Activated CD4-positive, alpha-beta T cell treated with anti-CD3 and anti-CD28 coated beads for 24 hours (primary cell): ENCODE data around the gene TBC1D1.

Source experiments
- DNase-seq, 2 donors: peaks; one replicate each; pipeline ENCODE4 v3.0.0-alpha.2; 2020; ENCODE audit warnings: low read depth in 2 of 2

Gene TBC1D1

DNA sequence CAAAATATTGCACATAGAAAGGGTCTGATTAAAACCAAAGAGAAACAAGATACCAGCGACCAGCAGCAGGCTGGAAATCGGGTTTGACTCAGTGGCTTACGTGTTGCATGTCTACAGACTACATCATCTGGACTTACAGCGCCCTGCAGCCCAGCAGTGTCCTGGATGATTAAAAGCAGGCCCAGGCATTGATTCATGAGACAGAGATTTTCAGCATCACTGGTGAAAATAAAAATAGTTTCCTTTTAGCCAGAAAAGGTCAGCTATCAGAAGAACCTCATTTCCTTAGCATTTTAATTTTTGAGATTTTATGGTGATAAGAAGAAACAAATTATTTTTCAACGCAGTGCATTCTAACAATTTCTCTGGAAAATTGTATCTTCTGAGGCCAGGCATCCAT, 259.9 kb downstream of the TBC1D1 start:
- DNase-seq = no peak

DNA sequence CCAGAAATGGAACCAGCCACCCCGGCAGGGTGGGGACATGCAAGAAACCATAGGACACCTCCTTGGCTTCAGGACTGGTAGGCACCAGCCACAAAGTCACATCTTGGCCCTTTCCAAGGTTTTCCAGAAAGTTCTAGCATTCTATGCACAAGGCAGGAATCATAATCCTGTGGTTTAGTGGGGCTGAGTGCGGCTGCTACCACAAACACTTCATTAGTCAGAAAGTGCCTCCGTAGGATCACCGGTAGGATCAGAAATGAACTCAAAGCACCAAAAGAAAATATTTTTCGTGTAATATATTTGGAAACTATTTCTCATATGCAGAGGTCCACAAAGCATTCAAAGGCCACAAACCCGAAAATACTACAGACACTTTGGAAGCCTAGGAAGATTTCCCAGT, 261.0 kb downstream of the TBC1D1 start:
- no peak for DNase-seq

DNA sequence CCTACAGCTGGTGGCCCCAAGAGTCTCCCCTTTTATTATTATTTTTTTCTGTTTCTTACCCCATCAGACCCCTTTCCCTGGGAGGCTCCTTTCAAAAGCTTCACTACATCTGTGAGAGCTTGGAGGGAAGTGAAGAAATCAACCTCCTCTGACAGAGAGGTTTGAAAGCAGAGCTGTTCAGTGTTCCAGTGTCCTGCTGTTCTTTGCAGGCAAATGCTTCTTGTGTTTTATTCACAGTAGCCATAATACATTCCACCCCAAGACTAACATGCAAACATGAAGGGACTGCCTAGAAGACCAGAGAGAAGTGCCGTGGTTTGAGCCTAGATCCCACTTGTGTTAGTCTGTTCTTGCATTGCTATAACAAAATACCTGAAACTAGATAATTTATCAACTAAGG, 261.4 kb downstream of the TBC1D1 start:
- DNase-seq = no peak

GRCh38 chr4:38152721-38153386, 262.0 kb downstream of the TBC1D1 start:
- DNase-seq = no peak

GRCh38 chr4:38153387-38153760, 262.5 kb downstream of the TBC1D1 start:
- no peak for DNase-seq

GRCh38 chr4:38154252-38154651, 263.4 kb downstream of the TBC1D1 start:
- DNase-seq = no peak

DNA sequence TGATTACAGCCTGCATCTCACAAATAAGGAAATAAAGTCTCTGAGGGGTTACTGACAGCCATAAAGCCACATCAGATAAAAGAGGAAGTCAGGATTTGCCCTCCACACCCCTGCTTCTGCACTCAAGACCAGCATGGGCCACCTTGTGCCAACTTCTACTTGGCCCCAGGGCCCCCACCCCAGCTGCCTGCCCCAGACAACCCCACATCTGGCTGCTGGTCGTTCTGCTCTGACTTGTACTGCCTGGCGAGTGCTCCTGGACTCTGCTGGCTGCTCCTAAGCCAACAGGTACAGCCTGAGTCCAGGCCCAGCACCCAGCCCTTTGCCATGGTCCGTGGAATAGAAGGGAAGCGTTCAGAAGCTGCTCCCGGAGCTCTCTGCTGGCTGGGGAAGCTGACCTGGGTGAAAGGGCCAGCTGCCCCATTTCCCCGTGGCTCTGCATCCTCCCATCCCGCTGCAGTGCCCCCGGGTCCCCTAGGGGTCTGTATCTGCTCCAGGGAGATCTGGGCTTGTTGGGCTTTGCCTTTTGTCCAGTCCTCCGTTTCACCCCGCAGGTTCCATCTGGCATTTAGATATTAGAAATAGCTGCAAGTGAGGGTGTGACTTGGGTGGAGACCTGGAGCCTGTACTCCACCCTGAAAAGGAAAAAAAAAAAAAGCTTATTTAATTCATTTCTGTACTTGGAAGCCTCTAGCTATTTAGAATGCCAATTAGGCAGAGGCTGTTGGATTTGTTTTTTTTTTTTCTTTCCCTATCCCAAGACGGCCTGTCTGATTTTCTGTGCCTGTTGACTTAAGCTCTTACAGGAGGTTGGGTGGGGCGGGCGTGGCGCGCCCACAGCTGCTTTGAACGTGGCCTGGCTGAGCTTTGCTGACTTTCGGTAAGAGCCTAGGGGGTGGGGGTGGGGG, 264.1 kb downstream of the TBC1D1 start:
- no peak for DNase-seq

- DNase-seq = no peak
Measured at GRCh38 chr4:38155589-38156294, 264.9 kb downstream of the TBC1D1 start.

GRCh38 chr4:38157592-38157991, 266.7 kb downstream of the TBC1D1 start:
- DNase-seq = no peak

DNA sequence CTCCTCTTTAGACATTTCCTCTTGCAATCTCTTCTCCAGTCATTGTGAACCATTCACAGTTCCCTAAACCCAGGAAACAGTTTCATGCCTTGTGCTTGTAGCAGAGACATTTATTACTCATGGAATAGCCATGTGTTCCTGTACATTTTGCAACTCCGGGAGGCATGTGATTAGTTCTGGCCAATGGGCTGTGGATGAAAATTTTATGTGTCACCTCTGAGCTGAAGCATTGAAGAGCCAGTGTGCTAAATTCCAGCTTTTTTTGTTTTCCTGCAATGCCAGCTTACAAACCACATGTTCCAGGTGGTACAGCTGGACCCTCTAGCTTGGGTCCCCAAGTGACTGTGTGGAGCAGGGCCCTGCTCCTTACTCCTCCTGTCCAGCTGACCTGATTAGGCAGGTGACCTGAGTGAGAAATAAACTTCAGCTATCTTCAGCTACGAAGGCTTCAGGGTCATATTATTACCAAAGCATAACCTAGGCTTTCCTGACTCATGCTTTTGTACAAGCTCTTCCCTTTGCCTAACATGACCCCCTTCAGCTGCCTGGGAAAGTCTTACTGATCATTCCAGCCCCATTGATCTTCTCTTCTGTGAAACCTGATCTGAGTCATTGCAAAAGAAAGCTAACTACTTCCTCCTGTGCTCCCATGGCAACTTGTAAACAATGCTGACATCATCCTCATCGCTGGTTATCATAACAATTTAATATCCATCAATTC, 269.8 kb downstream of the TBC1D1 start:
- DNase-seq = peak; percentile 18 to 37

GRCh38 chr4:38161208-38162113, 270.6 kb downstream of the TBC1D1 start:
- DNase-seq = no peak

DNA sequence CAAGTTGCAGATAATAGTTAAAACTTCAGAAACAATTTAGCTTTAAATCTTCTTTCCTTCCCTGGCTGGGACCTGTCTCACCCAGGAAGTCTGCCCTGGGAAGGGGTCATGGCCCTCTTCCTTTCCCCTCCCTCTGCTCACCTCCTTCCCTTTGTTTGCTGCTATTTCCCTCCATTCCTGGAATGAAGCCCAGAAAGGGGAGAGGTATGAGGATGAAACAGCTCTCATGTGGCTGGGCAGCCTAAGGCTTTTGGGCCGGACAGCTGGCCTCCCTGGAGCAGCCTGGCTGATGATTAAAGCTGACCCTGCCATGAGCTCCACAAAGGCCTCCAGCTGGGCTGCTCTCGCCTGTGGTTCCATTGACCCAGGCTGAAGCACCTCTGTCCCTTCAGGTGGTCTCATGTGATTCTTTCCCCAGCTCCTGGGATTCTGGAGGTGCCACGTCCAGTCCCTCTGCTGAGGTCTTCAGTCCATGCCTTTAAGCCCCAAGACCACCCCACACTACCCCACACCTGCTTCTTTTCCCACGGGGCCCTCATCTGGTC, 271.4 kb downstream of the TBC1D1 start:
- DNase-seq = no peak

DNA sequence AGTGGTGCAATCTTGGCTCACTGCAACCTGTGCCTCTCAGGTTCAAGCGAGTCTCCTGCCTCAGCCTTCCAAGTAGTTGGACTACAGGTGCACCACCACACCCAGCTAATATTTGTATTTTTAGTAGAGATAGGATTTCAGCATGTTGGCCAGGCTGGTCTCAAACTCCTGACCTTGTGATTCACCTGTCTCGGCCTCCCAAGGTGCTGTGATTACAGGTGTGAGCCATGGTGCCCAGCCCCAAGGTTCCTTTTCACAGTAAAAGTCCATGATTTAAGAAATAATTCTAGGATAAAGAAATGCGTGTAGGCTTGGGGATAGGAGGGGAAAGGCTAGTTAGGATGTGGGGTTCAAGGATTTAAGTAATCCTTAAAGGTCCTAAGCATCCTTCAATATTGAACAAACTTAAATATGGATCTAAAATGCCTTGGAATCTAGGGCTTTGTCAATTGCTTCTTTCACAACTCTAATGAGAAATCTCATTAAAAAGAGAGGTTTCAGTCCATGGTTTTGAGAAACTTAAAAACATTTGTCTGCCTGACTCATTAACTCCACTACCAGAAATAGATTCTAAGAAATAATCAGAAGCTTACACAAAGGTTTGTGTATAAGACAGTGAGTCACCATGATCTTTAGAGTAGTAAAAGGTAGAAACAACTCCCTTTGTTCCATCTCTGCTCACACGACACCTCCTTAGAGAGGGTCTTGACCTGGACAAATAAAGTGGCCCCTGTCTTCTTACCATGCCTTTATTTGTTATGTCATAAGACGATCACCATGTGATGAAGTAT, 272.5 kb downstream of the TBC1D1 start:
- no peak for DNase-seq

- no peak for DNase-seq
Measured at GRCh38 chr4:38164346-38164745, 273.5 kb downstream of the TBC1D1 start.

GRCh38 chr4:38166082-38166481, 275.2 kb downstream of the TBC1D1 start:
- no peak for DNase-seq

DNA sequence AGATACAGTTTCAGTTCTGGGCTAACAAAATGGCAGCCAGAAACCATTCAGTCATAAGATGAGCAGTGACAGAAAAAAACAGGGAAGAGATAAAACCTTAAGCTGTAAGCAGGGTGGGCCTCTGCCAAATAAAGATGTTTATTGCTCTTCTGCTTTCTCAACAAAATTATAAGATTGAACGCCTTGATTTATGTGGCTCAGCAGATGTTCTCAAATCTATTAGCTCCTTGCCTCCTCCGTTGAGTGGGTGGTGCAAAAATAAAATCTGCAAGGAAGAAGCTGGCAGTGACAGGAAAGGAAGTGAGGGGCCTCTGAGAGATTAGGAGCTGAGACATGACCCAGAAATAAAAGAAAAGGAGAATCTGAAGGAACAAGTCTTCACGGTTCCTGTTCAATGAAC, 275.9 kb downstream of the TBC1D1 start:
- no peak for DNase-seq

DNA sequence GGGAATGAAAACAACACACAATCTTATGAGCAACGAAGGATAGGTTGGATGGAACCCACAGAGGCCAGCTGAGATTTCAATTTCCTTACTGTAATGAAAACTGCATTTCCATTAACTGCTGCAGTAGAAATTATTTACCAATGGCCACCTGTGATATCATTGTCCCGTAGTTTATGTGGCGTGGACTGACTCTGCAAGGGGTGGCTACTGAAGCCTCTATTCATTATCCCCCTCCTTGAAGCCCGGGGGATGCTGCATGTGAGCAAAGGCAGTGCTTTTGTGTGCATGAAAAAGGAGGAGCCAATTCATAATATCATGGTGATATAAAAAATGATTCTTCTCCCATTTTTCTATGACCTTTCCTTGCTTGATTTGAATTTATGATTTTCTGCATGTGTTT, 277.1 kb downstream of the TBC1D1 start:
- no peak for DNase-seq

DNA sequence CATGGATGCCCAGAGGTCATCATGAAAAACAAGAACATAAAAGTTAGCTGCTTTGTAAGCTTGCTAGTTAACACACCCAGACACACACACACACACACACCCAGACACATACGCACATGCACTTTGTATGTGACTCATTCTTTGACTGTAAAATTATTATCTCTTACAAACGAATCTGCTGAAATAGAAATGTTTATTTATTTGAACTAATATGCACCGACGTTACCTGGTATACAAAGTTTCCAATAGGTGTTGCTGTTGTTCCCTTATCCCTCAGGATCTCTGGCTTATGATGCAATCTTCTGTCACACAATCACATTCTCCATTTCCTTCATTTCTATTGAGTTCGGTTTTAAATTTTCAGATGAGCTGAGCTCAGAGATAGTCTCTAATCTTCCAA, 278.6 kb downstream of the TBC1D1 start:
- no peak for DNase-seq

GRCh38 chr4:38170338-38171169, 279.7 kb downstream of the TBC1D1 start:
- no peak for DNase-seq
